ENCODE data around the gene RBMS1. TPM values are rescaled to one million over a fixed set of nuclear protein-coding genes. Genes with fewer than 3 reads are reported as not detected.

Gene RBMS1
- total and polyA plus RNA-seq, 2 experiments from 2014 or later, result 55.5 to 94.8 TPM

- no peak for TF ChIP-seq ZNF462 (CRISPR knock-in tag; IDR thresholded peaks at IDR 0.05)
- no peak for TF ChIP-seq CREB1 (CRISPR knock-in tag; IDR thresholded peaks at IDR 0.05; ENCODE audit: low read depth)
These were observed 48.1 kb upstream of the RBMS1 start (continued) for GRCh38 chr2:160541745-160542144.

DNA sequence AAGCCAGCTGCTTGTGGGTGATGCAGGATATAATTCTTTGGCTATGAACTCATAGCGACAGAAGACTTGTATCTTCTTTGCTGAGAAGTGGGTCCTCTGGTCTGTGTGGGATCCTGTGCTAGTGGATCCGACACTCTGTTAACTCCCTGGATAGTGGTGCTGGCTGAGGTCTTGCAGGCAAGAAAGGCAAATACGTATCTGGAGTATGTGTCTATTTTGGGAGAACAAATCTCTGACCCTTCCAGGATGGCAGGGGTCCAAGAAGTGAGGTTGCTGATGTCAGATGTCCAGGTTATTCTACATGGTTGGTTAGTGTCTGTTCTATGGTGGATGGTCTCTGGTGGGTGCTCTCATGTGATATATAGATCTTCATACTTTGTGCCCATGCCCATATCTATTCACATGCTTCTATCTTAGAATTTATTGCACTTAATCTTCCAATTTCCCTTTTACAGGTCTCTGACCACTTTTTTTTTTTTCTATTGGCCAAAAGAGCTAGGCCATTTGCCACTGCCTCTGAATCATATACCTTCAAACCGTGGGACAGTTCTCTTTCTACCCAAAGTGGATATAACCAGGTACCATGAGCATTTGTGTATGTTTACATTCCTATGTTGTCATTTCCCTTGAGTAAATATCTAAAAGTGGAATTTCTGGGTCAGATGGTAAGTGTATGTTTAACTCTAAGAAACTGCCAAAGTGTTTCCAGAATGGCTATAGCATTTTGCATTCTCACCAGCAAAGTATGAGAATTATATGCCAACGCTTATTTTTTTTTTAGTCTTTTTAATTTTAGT is 45.1 kb upstream of the RBMS1 start:
- H4K20me1 ChIP-seq (replicated peaks; ENCODE audit: insufficient read depth), result no peaks in the 10 kb centered on the region
- H3K9me2 ChIP-seq (ENCODE audit: insufficient read depth), result no peaks in the 10 kb centered on the region
- H3K4me3 ChIP-seq, result no peak overlapping the region
- H3K4me2 ChIP-seq, result no peak overlapping the region
- peaks cover 4% of the 10 kb centered on the region; the same call in 1 of the 3 replicates for H3K4me1 Mint-ChIP-seq
- DNase-seq (ENCODE audit: low spot score), result no peak
- no peaks in the 10 kb centered on the region for H3K9me3 Mint-ChIP-seq
- no peaks in the 10 kb centered on the region for H3K79me2 ChIP-seq (replicated peaks; ENCODE audit: insufficient read depth)
- no peak for ATAC-seq
- H3K4me1 ChIP-seq (ENCODE audit: insufficient read depth), result no peaks in the 10 kb centered on the region
- no peak overlapping the region for H3K27ac ChIP-seq (ENCODE audit: low read depth)
- no peaks in the 10 kb centered on the region for H3K27me3 ChIP-seq (ENCODE audit: insufficient read depth)
- H3K36me3 Mint-ChIP-seq (ENCODE audit: low read depth), result no peaks in the 10 kb centered on the region
- H3F3A ChIP-seq (replicated peaks; ENCODE audit: low read depth), result no peaks in the 10 kb centered on the region
- H2AFZ ChIP-seq, result no peak overlapping the region
- H3K27me3 Mint-ChIP-seq (ENCODE audit: insufficient read depth, low read depth, poor library complexity), result no peaks in the 10 kb centered on the region
- no peaks in the 10 kb centered on the region for H3K36me3 ChIP-seq (ENCODE audit: insufficient read depth)
- H3K27ac Mint-ChIP-seq, result no peak overlapping the region
- H3K4me3 Mint-ChIP-seq, result no peak overlapping the region
- TF ChIP-seq CREB1 (CRISPR knock-in tag; IDR thresholded peaks at IDR 0.05; ENCODE audit: low read depth) (no peak), EZH2phosphoT487 (IDR thresholded peaks at IDR 0.05; ENCODE audit: unreplicated experiment) (no peak), JUNB (IDR thresholded peaks at IDR 0.05; ENCODE audit: unreplicated experiment) (no peak), NANOG (IDR thresholded peaks at IDR 0.05; ENCODE audit: borderline replicate concordance) (no peak)
- TF ChIP-seq, protein P1, sequence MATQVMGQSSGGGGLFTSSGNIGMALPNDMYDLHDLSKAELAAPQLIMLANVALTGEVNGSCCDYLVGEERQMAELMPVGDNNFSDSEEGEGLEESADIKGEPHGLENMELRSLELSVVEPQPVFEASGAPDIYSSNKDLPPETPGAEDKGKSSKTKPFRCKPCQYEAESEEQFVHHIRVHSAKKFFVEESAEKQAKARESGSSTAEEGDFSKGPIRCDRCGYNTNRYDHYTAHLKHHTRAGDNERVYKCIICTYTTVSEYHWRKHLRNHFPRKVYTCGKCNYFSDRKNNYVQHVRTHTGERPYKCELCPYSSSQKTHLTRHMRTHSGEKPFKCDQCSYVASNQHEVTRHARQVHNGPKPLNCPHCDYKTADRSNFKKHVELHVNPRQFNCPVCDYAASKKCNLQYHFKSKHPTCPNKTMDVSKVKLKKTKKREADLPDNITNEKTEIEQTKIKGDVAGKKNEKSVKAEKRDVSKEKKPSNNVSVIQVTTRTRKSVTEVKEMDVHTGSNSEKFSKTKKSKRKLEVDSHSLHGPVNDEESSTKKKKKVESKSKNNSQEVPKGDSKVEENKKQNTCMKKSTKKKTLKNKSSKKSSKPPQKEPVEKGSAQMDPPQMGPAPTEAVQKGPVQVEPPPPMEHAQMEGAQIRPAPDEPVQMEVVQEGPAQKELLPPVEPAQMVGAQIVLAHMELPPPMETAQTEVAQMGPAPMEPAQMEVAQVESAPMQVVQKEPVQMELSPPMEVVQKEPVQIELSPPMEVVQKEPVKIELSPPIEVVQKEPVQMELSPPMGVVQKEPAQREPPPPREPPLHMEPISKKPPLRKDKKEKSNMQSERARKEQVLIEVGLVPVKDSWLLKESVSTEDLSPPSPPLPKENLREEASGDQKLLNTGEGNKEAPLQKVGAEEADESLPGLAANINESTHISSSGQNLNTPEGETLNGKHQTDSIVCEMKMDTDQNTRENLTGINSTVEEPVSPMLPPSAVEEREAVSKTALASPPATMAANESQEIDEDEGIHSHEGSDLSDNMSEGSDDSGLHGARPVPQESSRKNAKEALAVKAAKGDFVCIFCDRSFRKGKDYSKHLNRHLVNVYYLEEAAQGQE (IDR thresholded peaks at IDR 0.05; ENCODE audit: unreplicated experiment), result no peak

Data from GM23338 (cell line).